ENCODE measurements around the gene OR2T6.

DNA sequence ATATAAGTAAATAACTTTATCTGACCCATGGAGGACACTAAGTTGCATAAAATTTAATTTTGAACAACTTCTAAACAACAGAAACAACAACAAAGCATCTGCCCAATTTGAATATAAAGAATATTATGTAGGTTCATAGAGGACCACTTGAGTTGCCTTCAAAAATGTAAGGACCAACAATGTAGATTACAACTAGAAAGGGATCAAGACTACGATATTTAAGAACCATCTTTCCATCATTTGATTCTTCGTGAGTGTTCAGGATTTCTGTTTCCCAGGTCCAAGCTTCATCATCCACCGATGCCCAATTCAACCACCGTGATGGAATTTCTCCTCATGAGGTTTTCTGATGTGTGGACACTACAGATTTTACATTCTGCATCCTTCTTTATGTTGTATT, 27.1 kb upstream of the OR2T6 start, which contains the start of gene OR14C36:
- no peak for TF ChIP-seq POLR2A (IDR thresholded peaks at IDR 0.05; ENCODE audit: low read length)
- TF ChIP-seq SMC3 (IDR thresholded peaks at IDR 0.05) = no peak
- TF ChIP-seq, protein P1, sequence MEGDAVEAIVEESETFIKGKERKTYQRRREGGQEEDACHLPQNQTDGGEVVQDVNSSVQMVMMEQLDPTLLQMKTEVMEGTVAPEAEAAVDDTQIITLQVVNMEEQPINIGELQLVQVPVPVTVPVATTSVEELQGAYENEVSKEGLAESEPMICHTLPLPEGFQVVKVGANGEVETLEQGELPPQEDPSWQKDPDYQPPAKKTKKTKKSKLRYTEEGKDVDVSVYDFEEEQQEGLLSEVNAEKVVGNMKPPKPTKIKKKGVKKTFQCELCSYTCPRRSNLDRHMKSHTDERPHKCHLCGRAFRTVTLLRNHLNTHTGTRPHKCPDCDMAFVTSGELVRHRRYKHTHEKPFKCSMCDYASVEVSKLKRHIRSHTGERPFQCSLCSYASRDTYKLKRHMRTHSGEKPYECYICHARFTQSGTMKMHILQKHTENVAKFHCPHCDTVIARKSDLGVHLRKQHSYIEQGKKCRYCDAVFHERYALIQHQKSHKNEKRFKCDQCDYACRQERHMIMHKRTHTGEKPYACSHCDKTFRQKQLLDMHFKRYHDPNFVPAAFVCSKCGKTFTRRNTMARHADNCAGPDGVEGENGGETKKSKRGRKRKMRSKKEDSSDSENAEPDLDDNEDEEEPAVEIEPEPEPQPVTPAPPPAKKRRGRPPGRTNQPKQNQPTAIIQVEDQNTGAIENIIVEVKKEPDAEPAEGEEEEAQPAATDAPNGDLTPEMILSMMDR (IDR thresholded peaks at IDR 0.05) = no peak
- TF ChIP-seq, protein P2, sequence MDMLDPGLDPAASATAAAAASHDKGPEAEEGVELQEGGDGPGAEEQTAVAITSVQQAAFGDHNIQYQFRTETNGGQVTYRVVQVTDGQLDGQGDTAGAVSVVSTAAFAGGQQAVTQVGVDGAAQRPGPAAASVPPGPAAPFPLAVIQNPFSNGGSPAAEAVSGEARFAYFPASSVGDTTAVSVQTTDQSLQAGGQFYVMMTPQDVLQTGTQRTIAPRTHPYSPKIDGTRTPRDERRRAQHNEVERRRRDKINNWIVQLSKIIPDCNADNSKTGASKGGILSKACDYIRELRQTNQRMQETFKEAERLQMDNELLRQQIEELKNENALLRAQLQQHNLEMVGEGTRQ (IDR thresholded peaks at IDR 0.05) = no peak
- TF ChIP-seq, protein P3, sequence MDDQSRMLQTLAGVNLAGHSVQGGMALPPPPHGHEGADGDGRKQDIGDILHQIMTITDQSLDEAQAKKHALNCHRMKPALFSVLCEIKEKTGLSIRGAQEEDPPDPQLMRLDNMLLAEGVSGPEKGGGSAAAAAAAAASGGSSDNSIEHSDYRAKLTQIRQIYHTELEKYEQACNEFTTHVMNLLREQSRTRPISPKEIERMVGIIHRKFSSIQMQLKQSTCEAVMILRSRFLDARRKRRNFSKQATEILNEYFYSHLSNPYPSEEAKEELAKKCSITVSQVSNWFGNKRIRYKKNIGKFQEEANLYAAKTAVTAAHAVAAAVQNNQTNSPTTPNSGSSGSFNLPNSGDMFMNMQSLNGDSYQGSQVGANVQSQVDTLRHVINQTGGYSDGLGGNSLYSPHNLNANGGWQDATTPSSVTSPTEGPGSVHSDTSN (IDR thresholded peaks at IDR 0.05) = no peak
- TF ChIP-seq EP300 (IDR thresholded peaks at IDR 0.05) = no peak
- no peak for TF ChIP-seq ZSCAN20 (CRISPR knock-in tag; IDR thresholded peaks at IDR 0.05)
